A204.1 (cell line): ENCODE results near the gene TNNC1.

Experiments used
- FAIRE-seq: peaks from 2 replicates; lab custom pipeline; 2012; peaks lifted over from hg19 to GRCh38; lab: Jason Lieb, UNC

Gene TNNC1

DNA sequence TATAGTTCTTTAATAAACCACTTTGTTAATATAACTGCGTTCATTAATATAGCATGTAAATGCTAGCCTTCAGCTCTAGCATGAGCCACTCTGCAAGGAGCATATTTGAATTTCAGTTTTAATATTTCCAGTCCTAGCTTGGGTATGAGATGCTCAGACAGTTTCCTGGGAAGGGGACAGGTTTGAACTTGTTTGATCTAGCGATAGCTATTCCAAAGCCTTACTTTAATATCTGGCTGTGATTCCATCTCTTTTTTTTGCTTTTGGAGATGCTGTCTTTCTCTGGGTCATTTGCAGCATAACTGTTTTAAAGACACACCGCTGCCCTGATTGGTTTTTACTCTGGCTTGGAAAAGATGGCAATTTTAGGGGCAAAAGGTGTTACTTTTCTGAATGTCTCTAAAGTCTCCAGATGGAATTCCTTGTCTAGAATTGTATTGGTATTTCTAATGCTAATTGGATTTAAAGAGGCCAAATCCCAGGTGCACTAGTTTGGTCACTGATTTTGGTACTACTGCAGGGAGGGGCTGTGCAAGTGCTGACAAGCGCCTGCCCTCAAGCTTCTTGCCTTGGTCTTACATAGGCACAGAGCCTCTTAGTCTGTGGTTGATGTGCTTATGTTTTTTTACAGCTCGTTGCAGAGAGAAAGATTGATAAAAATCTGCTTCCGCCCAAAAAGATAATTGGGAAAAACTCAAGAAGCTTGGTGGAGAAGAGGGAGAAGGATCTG is 4.4 kb upstream of the TNNC1 start:
- FAIRE-seq: no peak

DNA sequence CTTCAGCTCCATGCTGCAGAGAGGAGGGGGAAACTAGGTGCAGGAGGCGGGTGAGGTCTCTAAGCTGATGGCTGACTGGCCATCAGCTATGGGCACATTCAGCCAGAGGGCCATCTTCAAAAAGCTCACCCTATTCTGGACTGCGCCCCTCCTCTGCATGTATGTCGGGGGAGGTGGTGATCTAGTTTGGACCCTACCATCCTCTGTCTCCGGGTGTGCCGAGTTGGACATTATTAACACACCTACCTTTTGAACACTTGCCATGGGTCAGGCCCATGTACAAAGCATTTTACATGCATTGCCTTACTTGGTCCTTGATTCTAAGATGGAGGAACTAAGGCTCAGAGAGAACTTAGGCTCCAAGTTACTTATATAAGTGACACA is 3.0 kb upstream of the TNNC1 start:
- FAIRE-seq: no peak

GRCh38 chr3:52456169-52456799 is 2.4 kb upstream of the TNNC1 start:
- no peak for FAIRE-seq

DNA sequence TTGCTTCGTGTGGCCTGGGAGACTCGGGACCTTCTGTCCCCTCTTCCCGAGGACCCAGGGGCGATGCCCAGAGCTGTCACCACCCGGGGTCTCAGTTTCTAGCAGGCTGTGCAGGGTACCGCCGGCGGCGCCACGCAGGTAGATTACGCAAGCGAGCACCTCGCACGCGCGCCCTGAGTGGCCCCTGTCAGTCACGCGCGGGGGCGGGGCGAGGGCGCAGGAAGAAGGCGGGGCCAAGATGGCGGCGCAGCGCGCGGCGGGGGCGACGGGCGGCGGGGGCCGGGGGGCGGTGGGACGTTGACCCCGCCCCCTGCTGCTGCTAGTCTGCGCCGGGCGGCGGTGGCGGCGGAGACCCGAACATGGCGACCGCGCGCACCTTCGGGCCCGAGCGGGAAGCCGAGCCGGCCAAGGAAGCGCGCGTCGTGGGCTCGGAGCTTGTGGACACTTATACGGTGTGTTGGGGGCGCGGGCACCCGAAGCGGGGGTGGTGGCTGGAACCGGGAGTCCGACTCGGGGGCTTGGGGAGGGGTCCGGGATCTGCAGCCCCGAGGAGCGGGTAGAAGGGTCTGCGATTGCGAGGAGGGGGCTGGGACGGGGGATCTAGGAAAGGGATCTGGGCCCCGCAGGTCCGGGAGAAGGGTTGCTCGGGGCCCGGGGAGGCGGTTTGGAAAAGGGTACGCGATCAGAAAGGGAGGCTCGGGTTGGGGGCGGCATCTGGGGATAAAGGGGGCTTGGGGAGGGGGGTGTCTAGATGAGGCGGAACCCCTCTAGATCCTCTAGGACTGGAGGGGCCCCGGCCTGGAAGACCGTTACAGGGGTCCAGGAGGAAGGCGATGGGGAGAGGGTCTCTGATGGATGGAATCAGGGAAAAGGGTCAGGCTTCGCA is 1.7 kb upstream of the TNNC1 start, which contains the start of gene NISCH:
NISCH (plus strand) TSS at position 322 of the 886 bp plus-strand sequence; CDS start at position 360, 38 bp downstream.
- FAIRE-seq: no peak

DNA sequence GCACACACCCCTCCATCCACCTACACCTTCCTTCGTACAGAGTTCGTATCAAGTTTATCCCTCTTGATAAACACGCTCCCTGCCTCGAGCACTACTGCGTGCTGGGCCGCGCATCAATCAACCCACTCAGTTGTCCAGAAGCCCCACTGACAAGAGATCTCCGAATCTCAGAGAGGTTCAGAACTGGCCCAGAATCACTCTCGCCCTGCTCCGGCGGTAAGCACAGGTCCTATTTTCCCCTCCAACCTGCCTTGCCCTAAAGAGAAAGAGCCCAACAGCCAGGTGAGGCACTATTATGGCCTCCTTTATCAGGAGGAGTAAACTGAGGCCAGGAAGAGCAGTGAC is 1.1 kb upstream of the TNNC1 start:
- no peak for FAIRE-seq

GRCh38 chr3:52454250-52454937 is 553 bp upstream of the TNNC1 start:
- FAIRE-seq: no peak

GRCh38 chr3:52452570-52453221 is 1.1 kb downstream of the TNNC1 start:
- FAIRE-seq: no peak

DNA sequence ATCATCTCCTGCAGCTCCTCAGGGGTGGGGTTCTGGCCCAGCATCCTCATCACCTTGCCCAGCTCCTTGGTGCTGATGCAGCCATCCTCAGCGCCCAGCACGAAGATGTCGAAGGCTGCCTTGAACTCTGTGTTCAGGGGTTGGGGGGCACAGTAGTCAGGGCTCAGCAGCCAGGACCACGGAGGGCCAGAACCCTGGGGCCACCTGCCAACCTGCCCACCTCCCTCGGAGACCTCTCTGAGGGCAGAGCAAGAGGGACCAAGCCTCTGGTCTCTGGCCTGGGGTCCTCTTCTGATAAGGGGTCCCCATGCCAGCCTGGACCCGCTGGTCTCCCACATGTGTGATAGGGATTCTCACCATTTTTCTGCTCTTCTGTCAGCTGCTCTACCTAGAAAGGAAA is 1.7 kb downstream of the TNNC1 start:
- no peak for FAIRE-seq

DNA sequence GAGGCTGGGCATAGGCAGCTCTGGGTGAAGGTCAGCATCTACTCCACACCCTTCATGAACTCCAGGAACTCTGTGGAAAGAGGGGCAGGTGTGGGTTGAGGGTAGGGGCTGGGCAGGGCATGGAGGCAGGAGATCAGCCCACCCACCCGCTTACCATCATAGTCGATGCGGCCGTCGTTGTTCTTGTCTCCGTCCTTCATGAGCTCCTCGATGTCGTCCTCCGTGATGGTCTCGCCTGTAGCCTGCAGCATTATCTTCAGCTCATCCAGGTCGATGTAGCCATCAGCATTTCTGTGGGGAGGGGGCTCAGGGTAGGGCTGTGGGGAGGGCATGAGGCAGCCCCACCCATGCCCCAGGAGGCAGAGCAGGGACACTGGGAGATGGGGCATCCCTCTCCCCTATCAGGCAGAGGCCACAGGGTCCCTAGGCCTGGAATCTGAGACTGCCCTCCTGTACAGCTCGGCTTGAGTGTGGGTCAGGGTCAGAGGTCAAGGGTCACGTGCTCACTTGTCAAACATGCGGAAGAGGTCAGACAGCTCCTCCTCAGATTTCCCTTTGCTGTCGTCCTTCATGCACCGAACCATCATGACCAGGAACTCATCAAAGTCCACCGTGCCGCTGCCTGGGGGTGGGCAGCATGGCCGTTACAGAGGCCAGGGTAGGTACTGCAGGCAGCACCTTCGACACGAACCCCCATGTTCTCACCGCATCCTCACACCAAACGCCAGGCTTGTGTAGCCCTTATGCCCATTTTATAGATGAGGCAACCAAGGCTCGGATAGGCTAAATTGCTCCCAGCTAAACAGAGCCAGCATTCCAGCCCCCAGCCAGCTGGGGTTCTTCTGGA is 2.4 kb downstream of the TNNC1 start:
- no peak for FAIRE-seq

- no peak for FAIRE-seq
Observed at GRCh38 chr3:52450489-52451236, 3.2 kb downstream of the TNNC1 start.

GRCh38 chr3:52447512-52448355 is 6.1 kb downstream of the TNNC1 start:
- no peak for FAIRE-seq

DNA sequence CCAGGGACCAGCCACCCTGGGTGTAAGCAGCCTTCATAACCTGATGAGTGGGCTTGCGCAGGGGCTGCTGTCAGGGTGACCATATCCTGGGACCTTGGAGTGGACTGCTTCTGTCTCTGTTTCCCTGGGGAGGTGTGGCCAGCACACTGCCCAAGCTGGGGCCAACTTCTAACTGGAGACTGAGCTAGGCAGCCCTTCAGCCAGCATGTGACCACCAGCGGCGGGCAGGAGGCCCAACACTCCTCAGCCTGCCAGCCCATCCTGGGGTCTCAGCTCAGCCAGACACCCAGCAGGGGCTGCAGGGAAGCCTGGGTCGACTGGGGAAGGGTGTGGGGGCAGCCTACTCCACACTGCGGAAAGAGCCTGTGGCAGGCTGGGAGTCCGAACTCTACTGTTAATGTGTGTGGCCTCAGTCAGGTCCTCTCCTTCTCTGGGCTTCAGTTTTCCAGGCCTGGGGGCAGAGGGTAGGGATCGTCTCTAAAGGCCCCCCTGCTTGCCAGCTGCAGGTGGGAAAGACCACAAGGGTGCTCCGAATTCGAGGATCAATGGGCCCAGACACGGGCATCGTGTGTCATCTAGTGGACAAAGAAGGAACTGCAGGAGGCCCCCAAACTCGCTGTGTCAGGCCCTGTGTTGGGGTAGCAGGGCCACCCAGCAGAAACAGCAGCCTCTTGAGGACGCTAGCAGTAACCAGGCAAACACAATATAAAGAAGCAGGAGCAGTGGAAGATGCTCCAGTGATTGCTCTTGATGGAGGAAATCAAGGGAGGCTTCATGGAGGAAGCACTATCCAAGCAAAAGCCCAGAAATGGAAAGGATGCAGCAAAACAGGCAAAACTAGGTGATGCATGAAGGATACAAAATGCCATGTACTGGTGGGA is 7.0 kb downstream of the TNNC1 start:
- FAIRE-seq: no peak

GRCh38 chr3:52446042-52446441 is 7.8 kb downstream of the TNNC1 start:
- FAIRE-seq: no peak

DNA sequence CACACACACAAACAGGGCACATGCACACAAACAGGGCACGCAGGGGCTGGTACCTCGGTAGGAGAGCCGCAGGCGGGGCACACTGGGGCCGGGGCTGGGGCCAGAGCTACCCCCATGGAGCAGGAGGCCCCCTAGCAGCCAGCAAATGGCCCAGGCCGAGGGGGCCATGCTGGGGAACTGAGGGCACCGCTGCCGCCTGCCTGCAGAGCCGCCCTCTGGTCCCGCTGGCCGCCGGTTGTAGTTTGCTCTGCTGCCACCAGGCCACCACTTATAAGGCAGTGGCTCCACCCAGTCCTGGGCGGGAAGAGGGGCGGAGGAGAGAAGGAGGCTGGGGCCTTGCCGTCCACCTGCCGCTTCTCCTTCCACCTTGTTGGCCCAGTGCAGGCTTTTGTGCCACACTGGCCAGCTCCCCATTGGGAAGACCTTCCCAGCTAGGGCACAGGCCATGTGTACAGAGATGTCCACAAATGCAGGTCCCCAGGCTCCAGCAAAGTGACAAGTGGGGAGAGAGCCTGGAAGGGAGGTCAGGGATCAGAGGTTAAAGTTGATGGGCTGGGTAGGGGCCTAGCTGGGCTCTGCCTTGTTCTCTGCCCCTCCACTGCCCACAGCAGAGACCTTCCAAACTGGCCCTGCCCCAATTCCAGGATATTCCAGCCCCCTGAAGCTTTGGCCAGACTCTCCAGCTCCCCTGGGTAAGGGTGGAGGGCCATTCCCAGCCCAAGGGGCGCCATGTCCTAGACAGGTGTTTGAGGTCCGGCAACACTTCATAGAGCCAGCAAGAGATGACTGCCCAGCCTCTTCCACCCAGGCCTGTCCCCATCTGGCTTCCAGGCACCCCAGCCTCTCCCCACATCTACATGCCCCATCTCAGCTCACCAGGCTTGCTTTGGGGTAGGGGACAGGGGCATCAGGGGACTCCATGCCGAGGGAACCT is 8.7 kb downstream of the TNNC1 start, which contains the start of gene SEMA3G:
SEMA3G (minus strand) TSS at position 244 of the 934 bp plus-strand sequence; CDS start at position 168, 76 bp downstream.
- no peak for FAIRE-seq

- FAIRE-seq: no peak
Observed at GRCh38 chr3:52443791-52444687, 9.8 kb downstream of the TNNC1 start.

DNA sequence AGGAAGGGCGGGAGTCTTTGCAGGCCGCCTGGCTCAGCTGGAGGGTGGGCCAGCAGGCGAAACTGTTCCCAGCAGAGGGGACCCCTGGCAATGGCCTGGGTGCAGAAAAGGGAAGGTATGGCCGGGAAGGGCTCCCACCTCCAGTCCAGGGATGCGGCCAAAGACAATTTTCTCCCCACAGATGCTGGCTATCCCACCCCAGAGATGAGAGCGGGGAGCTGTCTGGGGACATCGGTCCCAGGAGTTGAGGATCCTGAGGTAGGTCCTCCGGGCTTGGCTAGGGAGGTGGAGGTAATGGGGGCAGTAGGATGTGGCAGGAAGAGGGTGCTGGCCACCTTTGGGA is 10.6 kb downstream of the TNNC1 start:
- no peak for FAIRE-seq
